Activated CD8-positive, alpha-beta T cell treated with anti-CD3 and anti-CD28 coated beads for 36 hours (primary cell): Measurements from ENCODE around the gene LAMP5. TPM values are rescaled to one million over a fixed set of nuclear protein-coding genes. Genes with fewer than 3 reads are reported as not detected.

ENCODE experiments used
- ATAC-seq: fragments of 200-7000 bp; cut with Tn5 transposase; one replicate; pipeline ENCODE4 v1.10.0; 2021; ENCODE audit warnings: mild to moderate bottlenecking, moderate library complexity
- CTCF ChIA-PET: fragments of 350-600 bp; sonication (Branson Sonifier 250); formaldehyde crosslinking; loops from one replicate; lab custom pipeline; 2021; ENCODE audit warnings: antibody characterized with exemption; lab: Charles Lee
- POLR2A ChIA-PET: fragments of 350-600 bp; sonication (Branson Sonifier 250); formaldehyde crosslinking; loops from one replicate; lab custom pipeline; 2021; ENCODE audit warnings: antibody characterized with exemption; lab: Charles Lee
- DNase-seq: peaks from one replicate; pipeline ENCODE4 v3.0.0-alpha.2; 2020
- H3K27ac Mint-ChIP-seq: one replicate; pipeline ENCODE4 v1.8.0; 2021; ENCODE audit warnings: mild to moderate bottlenecking, mixed read lengths
- H3K27me3 Mint-ChIP-seq: one replicate; pipeline ENCODE4 v1.8.0; 2021; ENCODE audit warnings: mixed read lengths
- H3K36me3 Mint-ChIP-seq: one replicate; pipeline ENCODE4 v1.8.0; 2021; ENCODE audit warnings: low read depth, mixed read lengths
- H3K4me1 Mint-ChIP-seq: one replicate; pipeline ENCODE4 v1.8.0; 2021; ENCODE audit warnings: low read depth, mixed read lengths
- H3K4me3 Mint-ChIP-seq: one replicate; pipeline ENCODE4 v1.8.0; 2021; ENCODE audit warnings: mild to moderate bottlenecking, moderate library complexity, mixed read lengths
- H3K9me3 Mint-ChIP-seq: one replicate; pipeline ENCODE4 v1.8.0; 2021; ENCODE audit warnings: mixed read lengths
- intact Hi-C: fragments of 100-400 bp; cut with micrococcal nuclease; formaldehyde crosslinking; loops from one replicate; pipeline ENCODE4 v1.10.0; 2022
- total RNA-seq, 2 experiments: library from RNA; stranded (reverse); gene quantifications; one replicate each; pipeline ENCODE4 v1.2.3, GENCODE V29; 2021
- TF ChIP-seq, protein P1 (sequence below): fragments of 200-600 bp; IDR thresholded peaks from one replicate; pipeline ENCODE4 v1.8.0; 2022; ENCODE audit warnings: antibody characterized with exemption, mild to moderate bottlenecking

The LAMP5 gene
- total RNA-seq, 2 experiments from 2014 or later: not detected

DNA sequence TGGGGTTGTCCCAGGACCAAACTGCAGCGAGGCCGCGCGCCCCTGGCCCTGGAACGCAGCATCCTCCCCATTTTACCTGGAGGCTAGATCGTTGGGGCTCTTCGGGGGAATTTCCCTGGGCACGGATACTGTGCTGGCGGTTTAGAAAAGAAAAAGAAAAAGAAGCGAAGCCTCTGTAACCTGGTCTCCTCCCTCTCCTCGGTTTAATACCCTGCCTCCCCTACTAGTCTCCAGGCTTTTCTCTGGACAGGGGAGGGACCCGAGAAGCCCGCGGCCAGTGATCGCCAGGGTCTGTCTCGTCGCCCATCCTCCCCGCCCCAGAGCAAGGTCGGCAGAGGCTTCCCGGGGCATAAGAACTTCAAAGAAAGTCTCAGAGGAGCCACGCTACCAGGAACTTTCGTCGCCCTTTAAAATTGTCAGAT lies 6.1 kb upstream of the LAMP5 start:
- Mint-ChIP-seq H3K27me3 (peaks cover 50% of the 10 kb centered on the region), H3K27ac (no peak overlapping the region), H3K4me3 (no peak overlapping the region), H3K9me3 (no peaks in the 10 kb centered on the region), H3K36me3 (no peaks in the 10 kb centered on the region), H3K4me1 (no peaks in the 10 kb centered on the region)
- DNase-seq (no peak), ATAC-seq (no peak)
- intact Hi-C loops: no loop called here
- CTCF ChIA-PET: no interaction called here
- POLR2A ChIA-PET: no interaction called here
- TF ChIP-seq, protein P1, sequence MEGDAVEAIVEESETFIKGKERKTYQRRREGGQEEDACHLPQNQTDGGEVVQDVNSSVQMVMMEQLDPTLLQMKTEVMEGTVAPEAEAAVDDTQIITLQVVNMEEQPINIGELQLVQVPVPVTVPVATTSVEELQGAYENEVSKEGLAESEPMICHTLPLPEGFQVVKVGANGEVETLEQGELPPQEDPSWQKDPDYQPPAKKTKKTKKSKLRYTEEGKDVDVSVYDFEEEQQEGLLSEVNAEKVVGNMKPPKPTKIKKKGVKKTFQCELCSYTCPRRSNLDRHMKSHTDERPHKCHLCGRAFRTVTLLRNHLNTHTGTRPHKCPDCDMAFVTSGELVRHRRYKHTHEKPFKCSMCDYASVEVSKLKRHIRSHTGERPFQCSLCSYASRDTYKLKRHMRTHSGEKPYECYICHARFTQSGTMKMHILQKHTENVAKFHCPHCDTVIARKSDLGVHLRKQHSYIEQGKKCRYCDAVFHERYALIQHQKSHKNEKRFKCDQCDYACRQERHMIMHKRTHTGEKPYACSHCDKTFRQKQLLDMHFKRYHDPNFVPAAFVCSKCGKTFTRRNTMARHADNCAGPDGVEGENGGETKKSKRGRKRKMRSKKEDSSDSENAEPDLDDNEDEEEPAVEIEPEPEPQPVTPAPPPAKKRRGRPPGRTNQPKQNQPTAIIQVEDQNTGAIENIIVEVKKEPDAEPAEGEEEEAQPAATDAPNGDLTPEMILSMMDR: no peak

DNA sequence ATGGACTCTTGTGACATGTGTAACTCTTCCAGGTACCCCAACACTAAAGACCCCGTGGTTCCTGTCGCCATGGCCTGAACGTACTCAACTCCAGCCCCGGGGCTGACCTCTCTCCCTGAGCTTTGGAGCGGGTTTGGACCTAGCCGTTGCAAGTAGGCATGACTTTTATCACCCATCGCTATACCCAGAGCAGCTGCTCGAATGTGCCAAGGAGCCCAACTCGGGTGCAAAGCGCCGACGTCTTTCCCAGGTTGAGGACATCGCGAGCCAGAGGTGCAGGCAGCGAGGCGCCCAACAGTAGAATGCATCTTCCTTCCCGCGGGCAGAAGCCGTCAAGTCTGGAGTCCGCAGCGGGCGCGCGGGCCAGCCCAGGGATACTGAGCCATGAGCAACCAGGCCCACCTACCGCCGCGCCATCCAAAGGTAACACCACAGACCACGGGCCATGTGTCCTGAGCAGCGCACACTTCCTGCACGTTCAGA lies 5.7 kb upstream of the LAMP5 start:
- no peak overlapping the region for H3K4me3 Mint-ChIP-seq
- H3K9me3 Mint-ChIP-seq: no peaks in the 10 kb centered on the region
- H3K27ac Mint-ChIP-seq: no peak overlapping the region
- intact Hi-C loops: no loop called here
- no peaks in the 10 kb centered on the region for H3K36me3 Mint-ChIP-seq
- peaks cover 53% of the 10 kb centered on the region for H3K27me3 Mint-ChIP-seq
- CTCF ChIA-PET: no interaction called here
- TF ChIP-seq, protein P1: no peak
- no peaks in the 10 kb centered on the region for H3K4me1 Mint-ChIP-seq
- POLR2A ChIA-PET: no interaction called here
- DNase-seq (no peak), ATAC-seq (no peak)

DNA sequence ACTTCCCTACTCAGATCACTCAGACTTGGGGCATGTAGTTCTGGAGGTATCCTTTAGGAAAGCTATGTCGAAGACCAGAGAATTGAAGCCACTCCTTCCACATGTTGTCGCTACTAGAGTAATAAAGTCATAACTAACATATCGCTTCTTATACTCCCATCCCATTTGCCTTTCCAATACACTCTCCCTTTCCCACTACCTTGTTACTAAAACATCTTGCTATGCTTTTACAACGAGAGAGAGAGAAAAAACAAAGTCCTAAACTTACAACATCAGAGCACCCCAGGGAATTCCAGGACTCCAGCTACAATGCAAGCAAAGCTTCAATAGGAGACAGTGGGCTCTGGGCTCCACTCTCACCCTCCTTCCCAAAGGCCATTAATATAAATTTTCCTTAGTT lies 5.1 kb upstream of the LAMP5 start:
- H3K27me3 Mint-ChIP-seq: peaks cover 55% of the 10 kb centered on the region
- no peaks in the 10 kb centered on the region for H3K4me1 Mint-ChIP-seq
- DNase-seq (no peak), ATAC-seq (no peak)
- TF ChIP-seq, protein P1: no peak
- no peak overlapping the region for H3K27ac Mint-ChIP-seq
- no peaks in the 10 kb centered on the region for H3K9me3 Mint-ChIP-seq
- ChIA-PET POLR2A (no interaction called here), CTCF (no interaction called here)
- H3K4me3 Mint-ChIP-seq: no peak overlapping the region
- intact Hi-C loops: no loop called here
- no peaks in the 10 kb centered on the region for H3K36me3 Mint-ChIP-seq

DNA sequence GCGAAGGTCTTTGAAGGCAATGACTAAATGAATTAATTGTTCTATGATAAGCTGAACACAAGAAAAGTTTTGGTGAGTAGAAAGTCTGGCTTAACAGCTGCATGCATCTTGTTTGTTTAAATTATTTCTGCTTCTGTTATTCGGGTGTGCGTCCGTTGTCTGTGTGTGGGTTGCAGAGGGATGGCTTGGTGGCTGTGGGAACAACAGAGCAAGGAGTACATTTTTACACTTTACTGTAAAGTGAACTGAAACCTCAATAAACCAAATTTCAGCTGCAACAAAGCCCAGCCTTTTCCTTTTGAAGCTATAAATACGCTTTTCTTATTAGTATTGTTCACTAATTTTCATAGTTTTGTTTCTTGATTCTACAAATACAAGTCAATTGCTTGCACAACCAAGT lies 3.5 kb upstream of the LAMP5 start:
- H3K4me3 Mint-ChIP-seq: no peak overlapping the region
- POLR2A ChIA-PET: no interaction called here
- H3K36me3 Mint-ChIP-seq: no peaks in the 10 kb centered on the region
- peaks cover 2% of the 10 kb centered on the region for H3K4me1 Mint-ChIP-seq
- CTCF ChIA-PET: no interaction called here
- TF ChIP-seq, protein P1: no peak
- ATAC-seq (no peak), DNase-seq (no peak)
- no peak overlapping the region for H3K27ac Mint-ChIP-seq
- intact Hi-C loops: no loop called here
- H3K27me3 Mint-ChIP-seq: peaks cover 65% of the 10 kb centered on the region
- no peaks in the 10 kb centered on the region for H3K9me3 Mint-ChIP-seq

DNA sequence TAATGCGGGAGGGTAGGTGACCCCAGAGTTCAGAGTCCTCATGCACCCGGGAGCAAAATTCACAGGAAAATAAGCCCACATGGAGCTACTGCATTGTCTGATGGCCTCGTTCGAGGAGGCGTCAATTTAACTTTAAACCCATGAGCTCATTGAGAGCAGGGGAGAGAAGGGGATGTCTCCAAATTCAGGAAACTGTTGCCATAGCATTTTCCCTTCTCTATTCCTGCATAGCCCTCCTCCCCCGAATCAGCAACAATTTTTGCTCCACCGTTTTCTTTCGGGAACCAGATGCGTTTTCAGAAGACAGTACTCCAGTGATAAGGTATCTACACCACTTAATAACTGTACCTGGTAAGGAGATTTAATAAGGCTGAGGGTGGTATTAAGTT lies 324 bp upstream of the LAMP5 start:
- ChIA-PET POLR2A (no interaction called here), CTCF (no interaction called here)
- Mint-ChIP-seq H3K36me3 (no peaks in the 10 kb centered on the region), H3K9me3 (no peaks in the 10 kb centered on the region), H3K4me3 (no peak overlapping the region), H3K4me1 (peaks cover 2% of the 10 kb centered on the region), H3K27ac (no peak overlapping the region), H3K27me3 (peaks cover 69% of the 10 kb centered on the region)
- ATAC-seq (no peak), DNase-seq (no peak)
- intact Hi-C loops: no loop called here
- TF ChIP-seq, protein P1: no peak
